HG03469 (cell line): ENCODE measurements around the gene MAP3K20.
A peak's percentile ranks its signal among the peaks of the same experiment; 100 is the strongest.
"Not testable (repeated sequence)": the region's sequence is repeated elsewhere in the genome, so short reads cannot be mapped to it uniquely, and the experiment has no call there.

Experiments
- ATAC-seq: cut with Tn5 transposase; IDR thresholded peaks from one replicate; pipeline ENCODE4 v1.9.1; 2021; ENCODE audit warnings: mild to moderate bottlenecking, moderate library complexity, moderate number of reproducible peaks; ENCODE audit not compliant: unreplicated experiment

MAP3K20 gene

DNA sequence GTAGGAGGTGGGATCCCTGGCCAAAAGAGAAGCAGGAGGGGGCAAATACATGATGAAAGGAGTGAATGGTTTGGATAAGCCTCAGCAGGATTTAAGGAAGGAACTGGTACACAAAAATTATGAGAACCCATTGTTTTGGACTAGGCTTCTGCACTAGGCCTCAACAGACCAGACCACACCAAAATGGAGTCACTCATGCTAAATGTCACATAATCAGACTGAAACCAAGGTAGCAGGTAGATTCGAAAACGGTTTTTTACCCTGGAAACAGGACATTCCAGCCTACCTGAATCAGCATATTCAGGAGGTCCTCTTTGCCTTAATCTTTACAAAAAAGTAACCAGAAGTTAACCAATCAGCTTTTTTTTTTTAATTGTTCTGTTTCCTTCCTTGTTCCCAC, 229.7 kb downstream of the MAP3K20 start:
- no peak for ATAC-seq

DNA sequence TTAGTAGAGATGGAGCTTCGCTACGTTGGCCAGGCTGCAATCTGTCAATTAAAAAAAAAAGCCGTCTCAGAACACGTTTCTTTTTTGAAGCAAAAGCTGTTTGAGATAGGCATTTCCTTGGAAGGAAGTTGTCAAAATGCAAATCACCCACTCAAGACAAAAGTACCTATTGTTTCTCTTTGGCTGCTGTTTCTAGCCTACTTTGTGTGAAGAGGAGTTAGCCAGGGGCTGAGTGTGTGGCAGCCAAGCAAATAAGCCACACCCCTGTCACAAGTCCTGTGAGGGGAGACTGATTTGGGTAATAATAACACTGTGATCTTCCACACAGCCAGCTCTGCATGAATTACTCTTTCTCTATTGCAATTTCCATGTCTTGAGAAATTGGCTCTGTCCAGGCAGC, 231.6 kb downstream of the MAP3K20 start:
- peak; percentile 80 for ATAC-seq

DNA sequence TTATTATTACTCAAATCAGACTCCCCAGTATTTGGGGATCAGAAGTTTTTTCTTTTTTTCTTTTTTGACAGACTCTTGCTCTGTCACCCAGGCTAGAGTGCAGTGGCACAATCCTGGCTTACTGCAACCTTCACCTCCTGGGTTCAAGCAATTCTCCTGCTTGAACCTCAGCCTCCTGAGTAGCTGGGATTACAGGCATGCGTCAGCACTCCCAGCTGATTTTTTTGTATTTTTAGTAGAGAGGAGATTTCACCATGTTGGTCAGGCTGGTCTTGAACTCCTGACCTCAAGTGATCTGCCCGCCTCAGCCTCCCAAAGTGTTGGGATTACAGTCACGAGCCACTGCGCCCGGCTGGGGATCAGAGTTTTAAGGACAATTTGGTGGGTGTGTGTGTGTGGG, 233.7 kb downstream of the MAP3K20 start:
- ATAC-seq, result not testable (repeated sequence)

- ATAC-seq, result no peak
Observed at GRCh38 chr2:173311844-173312606, 236.4 kb downstream of the MAP3K20 start.
